ENCODE data around the gene LYZL2.
"Not testable (repeated sequence)": the region's sequence is repeated elsewhere in the genome, so short reads cannot be mapped to it uniquely, and the experiment has no call there.

Gene LYZL2

DNA sequence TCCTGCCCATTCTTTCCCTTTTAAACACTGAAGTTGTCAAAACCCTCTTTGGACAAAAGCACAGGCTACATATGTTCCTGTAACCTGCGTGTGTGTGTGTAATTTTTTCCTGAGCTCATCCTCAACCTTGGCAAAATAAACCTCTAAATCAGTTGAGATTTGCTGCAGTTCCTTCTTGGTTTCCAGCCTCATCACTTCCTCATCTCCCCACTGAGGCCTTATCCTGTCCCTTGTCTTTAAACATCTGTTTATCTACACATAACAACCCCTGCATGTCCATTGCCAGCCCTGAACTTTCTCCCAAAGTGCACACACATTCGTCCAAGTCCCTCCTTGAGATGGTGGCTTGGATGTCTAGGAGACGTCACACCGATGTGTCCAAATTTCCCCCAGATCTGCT is 35.5 kb downstream of the LYZL2 start:
- no peak for ATAC-seq
- no peak for DNase-seq

DNA sequence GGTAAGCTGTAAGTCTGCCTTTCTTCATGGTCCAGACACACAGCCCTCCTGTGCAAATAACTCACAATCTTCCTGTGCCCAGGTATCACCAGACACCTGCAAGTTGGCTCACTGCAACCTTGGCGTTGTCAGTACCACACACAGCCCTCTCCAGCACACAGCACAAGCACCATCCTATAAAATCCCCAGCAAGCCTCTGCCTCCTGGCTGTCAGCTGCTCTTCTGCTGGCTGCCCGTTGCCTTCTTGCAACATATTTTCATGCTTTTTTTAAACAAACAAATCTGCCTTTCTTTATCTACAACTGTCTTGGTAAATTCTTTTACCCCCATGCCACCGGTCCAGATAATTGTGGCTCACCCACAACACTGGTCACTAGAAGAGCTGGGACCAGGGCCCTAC is 36.8 kb downstream of the LYZL2 start:
- not testable (repeated sequence) for DNase-seq, ATAC-seq

DNA sequence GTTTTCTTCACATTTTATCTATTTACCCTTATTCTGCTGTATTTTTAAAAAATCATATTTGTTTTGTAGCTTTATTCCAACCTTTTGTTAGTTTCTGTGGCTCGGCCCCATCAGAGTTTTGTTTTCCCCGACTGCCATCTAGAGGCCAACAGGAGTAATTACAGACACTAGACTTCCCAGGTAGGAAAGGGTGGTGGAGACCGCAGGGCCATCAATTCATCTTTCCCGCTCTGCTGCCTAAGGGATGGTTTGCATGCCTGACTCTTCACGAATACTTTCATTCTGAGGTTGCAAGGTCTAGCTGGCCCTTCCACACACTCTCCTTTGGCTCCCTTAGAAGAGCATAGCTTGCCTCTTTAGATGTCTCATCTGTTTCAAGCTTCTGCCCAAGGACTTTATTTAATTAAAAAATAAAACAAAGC is 38.3 kb downstream of the LYZL2 start:
- DNase-seq, result peak; percentile 39
- ATAC-seq, result no peak

DNA sequence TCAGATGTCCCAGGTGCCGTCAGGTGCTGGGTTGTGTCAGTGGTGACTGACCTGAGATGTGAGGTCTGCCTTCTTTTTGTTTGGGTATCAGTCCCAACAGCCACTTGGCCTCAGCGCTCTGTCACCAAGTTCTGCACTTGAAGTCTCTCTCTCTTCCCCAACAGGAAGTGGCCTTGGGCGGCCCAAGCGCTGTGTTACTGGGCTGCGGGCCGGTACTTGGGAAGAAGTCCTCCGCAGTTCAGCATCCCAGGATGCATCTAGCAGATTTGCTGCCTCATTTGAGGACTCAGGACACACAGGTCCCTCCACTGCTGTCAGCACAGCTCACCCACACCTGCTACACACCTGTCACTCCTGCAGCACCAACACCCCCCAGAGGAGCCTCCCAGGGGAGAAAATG is 40.1 kb downstream of the LYZL2 start:
- no peak for ATAC-seq
- DNase-seq, result no peak

DNA sequence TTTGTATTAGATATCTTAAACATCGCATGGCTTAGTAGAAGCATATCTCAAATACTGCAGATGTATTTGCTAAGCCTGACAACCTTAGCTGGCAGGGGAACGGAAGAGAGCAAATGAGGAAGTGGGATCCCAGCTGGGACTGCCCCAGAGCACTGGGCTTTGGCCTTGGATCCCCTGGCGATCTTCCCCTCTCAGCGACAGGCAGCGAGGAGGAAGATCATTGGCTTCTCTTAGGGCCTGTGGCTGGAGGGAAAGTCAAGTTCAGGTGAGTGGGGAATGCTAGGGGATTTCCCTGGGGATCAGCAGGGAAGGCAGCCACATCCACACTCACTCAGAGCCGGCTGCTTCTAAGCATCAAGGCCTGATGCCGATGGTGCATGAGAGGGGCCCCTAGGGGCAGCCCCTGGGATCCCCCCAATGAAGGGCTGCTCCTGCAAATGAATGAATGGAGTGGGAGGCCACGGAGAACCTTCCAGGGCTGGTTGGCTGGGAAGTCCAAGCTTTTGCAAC is 42.0 kb downstream of the LYZL2 start:
- peak; percentile 7 for DNase-seq
- ATAC-seq, result peak; percentile 50

DNA sequence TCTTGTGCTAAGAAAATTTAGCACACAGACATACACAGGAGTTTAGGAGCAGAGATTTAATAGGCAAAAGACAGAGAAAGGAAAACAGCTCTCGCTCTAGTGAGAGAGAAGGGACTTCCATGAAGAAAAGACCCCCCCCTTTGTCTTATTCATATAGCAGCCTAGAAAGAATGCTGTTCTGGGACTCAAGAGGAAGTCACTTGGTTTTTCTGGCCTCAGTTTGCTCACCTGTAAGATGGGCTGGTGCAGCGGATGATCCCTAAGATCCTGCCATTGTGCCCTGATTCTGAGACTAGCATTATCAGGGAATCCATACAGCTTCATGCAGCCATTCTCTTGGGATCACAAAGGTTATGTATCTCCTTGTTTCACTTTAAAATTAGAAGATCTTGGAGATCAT is 42.7 kb downstream of the LYZL2 start:
- DNase-seq (no peak), ATAC-seq (no peak)

DNA sequence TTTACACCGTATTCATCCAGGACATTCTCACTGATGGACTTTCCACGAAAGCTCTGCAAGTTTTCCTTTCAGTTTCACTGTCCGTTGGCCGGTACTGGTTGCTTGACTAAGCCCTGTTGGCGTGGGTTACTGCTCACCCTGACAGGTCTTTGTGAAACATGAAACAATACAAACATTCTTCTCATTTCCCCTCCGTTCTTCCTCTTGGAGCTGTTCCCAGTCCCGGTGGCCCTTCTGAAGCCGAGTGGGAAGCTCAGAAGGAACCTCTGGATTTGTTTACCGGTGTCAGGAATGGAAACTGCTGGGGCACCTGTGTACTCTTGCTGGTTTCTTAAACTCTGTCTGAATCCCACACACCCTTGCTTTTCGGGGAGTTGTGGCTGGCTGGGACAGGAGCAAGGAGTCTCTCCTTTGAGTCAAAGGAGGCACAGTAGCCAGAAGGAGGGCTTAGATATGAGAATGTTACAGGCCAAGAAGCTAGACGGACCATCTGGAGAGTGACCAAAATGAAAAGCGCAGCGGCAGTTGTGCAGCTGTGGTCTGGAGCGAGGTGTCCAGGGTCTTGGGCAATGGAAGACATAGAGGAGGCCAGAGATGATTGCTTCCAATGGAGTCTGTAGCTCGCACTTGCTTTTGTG is 45.7 kb downstream of the LYZL2 start:
- ATAC-seq (no peak), DNase-seq (no peak)

DNA sequence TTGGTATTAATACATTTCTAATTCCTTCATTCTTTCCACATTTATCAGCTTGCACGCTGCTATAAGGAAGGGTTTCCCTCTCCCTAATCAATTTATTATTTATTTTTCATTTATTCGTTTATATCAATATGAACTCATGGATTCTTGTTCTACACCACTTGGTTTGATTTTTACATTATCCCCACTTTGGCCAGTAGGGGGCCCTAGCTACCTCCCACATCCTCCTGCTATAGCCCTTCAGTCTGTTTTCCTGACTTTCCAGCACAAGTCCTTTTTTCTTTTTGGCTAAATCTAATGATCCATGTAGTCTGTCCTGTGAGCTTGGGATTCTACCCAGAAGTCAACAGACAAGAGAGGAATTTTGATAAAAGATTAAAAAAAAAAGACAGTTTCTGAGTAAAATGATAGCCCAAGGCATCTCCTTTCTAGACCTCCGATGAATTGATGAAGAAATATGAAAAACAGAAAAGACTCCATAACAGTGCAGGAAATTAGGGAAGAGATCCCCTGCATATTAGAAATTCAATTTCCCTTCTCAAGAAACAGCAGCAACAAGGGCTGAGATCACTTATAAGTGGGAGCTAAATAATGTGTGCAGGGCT is 47.7 kb downstream of the LYZL2 start:
- ATAC-seq, result no peak
- peak; percentile 26 for DNase-seq

DNA sequence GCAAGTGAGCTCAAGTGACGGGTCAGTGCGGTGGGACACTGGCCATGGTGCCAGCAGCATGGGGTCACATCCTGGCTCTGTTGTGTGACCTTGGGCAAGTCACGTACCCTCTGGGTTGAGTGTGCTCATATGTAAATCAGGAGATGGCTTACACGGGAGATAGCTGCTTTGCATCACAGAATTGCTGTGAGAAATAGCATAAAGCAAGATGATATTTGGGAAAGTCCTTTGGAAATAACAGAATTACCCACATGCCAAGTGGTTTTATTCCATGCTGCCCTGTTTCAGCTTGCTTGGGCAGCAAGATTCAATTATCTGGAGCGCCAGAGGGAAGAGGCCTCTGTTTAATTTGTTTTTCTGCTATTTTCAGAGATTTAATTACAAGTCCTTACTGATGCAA is 48.9 kb downstream of the LYZL2 start:
- DNase-seq (no peak), ATAC-seq (no peak)

DNA sequence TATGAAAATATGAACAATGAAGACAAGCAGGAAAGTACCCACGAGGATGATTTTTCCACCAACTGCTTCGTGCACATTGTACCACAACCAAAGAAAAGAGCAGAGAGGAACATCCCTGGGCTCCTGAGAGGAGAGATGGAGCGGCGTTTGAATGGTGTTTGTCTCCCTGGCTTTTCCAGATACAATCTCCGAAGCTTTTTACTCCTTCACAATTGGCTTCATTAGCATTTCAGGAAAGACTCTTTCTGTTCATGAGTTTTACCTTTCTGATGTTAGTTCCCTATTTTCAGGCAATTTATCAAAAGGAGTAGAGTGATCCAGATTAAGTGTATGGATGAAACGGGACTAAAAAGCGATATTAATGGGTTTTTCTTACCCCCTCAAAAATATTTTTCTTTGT is 49.3 kb downstream of the LYZL2 start:
- DNase-seq, result no peak
- ATAC-seq, result no peak

DNA sequence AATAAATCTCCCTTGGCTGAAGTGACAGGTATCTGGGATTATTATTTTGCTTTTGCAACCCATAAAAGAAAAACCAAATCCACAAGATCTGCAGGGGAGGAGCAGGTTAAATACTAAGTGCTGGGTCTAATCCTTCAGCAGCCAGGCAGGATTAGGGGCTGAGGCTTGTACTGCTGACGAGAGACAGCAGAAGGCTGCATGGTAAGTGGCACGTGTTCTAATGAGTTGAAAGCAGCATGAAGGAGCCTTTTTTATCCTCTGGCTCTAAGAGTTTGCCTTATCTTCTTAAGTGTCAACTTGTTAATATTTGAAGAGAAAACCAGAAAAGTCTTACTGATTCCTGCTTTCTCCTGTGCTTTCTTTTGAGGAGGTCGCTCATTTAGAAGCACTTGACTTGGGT is 50.0 kb downstream of the LYZL2 start:
- ATAC-seq, result no peak
- no peak for DNase-seq

DNA sequence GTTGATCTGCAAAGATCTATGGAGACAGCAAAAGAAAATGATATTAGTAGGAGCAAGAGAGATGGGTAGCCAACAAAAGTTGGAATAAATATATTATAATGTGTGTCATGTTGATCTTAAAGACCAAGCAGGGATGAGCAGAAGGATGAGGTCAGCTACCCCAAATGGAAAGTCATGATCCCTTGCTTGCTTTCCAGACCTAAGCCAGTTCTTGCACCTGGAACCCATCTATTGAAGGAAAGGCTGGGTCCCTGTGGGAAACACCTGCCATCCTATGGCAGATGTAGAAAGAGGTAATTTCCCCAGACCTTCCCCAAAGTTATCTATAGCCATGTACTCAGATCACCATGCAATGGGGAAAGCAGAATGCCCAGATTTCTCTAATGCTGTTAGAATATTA is 52.5 kb downstream of the LYZL2 start:
- no peak for DNase-seq
- ATAC-seq, result no peak

DNA sequence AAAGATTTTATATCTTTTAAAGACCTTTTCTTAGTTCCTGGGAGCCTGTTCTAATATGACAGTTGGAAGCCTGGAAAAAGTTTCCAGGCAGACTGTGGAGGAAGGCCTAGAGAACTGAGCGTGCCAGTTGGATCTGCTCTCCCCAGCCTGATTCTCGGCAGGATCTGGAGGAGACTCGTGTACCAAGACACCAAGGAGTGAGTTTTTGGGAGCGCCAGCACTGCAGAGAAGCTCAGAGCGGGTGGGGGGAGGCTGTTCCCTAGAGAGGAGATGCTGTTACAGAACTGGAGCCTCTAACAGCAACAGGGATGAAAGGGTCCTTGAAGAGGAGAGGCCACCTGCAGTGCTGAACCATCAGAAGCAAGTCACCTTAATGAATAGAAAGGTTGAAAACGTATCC is 52.9 kb downstream of the LYZL2 start:
- ATAC-seq (no peak), DNase-seq (no peak)

DNA sequence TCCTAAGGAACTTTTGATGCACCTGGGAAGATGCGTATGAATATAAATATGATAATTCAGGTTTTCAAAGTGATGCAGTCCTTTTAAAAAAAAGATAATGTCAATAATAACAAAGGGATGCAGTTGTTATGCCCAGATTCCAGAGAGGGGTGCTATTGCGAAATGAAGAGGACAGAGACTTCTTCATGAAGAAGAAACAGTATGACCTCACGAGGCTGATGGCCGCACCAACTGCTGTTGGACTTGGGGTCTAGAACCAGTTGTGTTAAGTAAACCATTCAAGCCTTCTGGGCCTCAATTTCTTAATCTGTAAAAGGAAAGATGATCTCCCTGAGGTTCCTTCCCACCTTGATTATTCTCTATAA is 55.1 kb downstream of the LYZL2 start:
- no peak for ATAC-seq
- DNase-seq, result no peak

DNA sequence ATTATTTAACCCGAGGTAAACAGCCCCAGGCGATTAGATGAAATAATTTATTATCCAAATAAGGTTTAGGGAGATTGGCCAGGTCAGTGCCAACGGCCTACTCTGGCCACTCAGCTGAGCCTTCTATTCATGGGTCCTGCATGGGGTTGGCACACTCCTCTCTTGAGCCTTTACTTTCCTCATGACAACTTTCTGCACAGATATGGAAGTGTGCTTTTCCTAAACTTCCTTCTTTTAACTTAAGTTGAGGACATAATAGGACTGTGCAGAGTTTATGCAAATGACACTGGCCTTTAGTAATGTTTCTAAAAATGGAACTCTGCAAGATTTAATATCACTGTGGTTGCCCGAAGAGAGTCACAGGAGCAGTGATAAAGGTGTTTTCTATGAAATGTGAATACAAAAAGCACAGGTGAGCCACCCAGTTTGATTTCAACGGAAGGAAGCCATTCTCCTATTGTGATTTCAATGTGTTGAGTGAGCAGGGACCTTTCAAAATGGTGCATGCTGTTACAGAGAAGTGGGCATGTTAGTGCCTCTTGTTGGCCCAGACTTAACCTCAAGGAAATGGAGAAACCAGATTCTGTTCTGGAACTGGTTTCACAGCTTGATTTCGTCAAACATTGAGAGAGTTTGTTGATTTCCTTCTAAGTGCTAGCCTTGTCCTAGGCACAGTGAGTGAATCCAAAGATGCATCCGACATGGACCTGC is 55.7 kb downstream of the LYZL2 start:
- ATAC-seq, result no peak
- no peak for DNase-seq

DNA sequence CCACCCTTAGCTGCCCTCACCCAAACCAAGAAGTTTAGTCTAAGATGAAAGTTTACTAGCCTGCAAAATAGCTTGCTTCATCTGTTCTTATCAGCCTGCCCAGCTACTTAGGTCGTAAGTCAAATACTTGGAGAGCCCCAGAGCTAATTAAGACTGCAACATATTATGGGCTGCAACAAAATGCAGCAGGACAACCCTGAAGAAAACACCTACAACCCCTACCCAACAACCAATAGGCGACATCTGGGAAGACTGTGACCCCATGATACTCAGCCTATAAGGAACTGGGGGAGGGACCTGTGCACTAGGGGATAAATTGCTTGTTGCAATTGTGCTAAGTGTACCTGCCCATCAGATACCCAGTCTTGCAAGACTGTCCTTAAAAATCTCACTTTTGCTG is 64.1 kb downstream of the LYZL2 start:
- DNase-seq, result no peak
- no peak for ATAC-seq

DNA sequence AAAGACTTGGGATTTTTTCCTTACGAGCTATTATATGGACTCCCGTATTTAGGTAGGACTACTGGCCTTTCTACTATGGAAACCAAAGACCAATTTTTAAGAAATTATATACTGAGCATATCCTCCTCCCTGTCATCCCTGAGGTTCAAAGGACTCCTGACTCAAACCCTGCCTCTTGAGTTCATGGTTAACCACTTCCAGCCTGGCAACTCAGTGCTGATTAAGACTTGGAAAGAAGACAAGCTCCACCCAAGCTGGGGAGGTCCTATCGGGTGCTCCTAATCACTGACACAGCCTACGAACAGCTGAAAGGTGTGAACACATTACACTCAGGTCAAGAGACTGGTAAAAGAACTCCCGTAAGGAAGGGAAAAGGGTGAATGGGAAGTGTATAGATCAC is 66.8 kb downstream of the LYZL2 start:
- DNase-seq (no peak), ATAC-seq (peak; percentile 73)
